Fibroblast of mammary gland (primary cell): Measurements from ENCODE around the gene NCS1.
"Not testable (repeated sequence)": the region's sequence is repeated elsewhere in the genome, so short reads cannot be mapped to it uniquely, and the experiment has no call there.

Source experiments
- DNase-seq: peaks from one replicate; pipeline ENCODE4 v3.0.0-alpha.2; 2010; ENCODE audit warnings: low read depth
- H3K4me3 ChIP-seq: 2 replicates; pipeline ENCODE4 v1.5.1; 2011; ENCODE audit warnings: low read depth, mild to moderate bottlenecking, low read length, moderate library complexity; ENCODE audit not compliant: control insufficient read depth
- TF ChIP-seq, protein P1 (sequence below): conservative IDR thresholded peaks from 2 replicates; pipeline ENCODE4 v1.5.1; 2011; ENCODE audit warnings: low read depth, low read length, inconsistent platforms; ENCODE audit not compliant: control insufficient read depth, insufficient read depth

The NCS1 gene

DNA sequence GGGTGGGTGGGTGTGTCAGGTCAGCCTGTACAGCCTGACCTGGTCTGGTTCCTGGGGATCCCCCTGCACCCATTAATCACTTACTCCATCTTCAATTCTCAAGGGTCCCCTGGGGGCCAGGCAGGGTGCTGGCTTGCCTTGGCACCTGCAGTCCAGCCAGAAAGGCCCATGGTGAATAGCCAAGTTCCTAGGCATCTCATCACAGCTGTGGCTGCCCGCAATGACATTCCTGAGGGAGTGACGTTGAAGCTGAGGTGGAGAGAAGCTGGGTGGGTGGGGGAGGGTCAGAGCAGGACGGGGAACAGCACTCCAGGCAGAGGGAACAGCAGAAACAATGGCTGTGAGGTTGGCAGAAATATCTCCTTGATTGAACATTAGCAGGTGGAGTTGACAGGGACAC is 103.9 kb downstream of the NCS1 start:
- DNase-seq, result peak; percentile 14
- TF ChIP-seq, protein P1, sequence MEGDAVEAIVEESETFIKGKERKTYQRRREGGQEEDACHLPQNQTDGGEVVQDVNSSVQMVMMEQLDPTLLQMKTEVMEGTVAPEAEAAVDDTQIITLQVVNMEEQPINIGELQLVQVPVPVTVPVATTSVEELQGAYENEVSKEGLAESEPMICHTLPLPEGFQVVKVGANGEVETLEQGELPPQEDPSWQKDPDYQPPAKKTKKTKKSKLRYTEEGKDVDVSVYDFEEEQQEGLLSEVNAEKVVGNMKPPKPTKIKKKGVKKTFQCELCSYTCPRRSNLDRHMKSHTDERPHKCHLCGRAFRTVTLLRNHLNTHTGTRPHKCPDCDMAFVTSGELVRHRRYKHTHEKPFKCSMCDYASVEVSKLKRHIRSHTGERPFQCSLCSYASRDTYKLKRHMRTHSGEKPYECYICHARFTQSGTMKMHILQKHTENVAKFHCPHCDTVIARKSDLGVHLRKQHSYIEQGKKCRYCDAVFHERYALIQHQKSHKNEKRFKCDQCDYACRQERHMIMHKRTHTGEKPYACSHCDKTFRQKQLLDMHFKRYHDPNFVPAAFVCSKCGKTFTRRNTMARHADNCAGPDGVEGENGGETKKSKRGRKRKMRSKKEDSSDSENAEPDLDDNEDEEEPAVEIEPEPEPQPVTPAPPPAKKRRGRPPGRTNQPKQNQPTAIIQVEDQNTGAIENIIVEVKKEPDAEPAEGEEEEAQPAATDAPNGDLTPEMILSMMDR, result no peak
- no peak overlapping the region for H3K4me3 ChIP-seq

- no peak overlapping the region for H3K4me3 ChIP-seq
- TF ChIP-seq, protein P1, result no peak
- DNase-seq, result no peak
These were observed 104.8 kb downstream of the NCS1 start for GRCh38 chr9:130276955-130277354.

GRCh38 chr9:130277525-130277924 is 105.3 kb downstream of the NCS1 start:
- not testable (repeated sequence) for DNase-seq

GRCh38 chr9:130283539-130284248 is 111.5 kb downstream of the NCS1 start:
- TF ChIP-seq, protein P1, result no peak
- no peak overlapping the region for H3K4me3 ChIP-seq
- DNase-seq, result no peak

More at GRCh38 chr9:130277525-130277924, 105.3 kb downstream of the NCS1 start:
- H3K4me3 ChIP-seq, result not testable (repeated sequence)

DNA sequence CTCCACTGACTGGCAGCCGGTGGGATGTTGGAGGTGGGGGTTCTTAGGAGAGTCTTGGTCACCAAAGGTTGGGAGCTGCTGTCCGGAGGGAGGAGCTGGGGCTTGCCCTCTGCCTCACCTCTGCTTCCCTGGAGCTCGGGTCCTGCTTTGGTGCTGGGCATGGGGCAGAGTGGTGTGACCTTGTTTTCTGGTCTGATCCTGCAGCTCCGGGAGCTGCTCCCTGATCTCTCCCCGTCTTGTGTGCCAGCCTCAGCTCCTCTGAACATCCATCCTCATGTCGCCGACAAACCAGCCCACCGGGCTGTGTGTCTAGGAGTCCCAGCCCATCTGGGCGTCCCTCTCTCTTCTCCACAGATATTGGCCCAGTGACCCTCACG is 112.0 kb downstream of the NCS1 start:
- no peak overlapping the region for H3K4me3 ChIP-seq
- no peak for DNase-seq
- TF ChIP-seq, protein P1, result no peak

GRCh38 chr9:130284690-130285089 is 112.5 kb downstream of the NCS1 start:
- TF ChIP-seq, protein P1, result no peak
- no peak overlapping the region for H3K4me3 ChIP-seq
- no peak for DNase-seq

GRCh38 chr9:130285271-130285670 is 113.1 kb downstream of the NCS1 start:
- H3K4me3 ChIP-seq, result no peak overlapping the region
- TF ChIP-seq, protein P1, result no peak
- no peak for DNase-seq
